8988T (cell line): ENCODE data around the gene TBX19.
"Not testable (repeated sequence)": the region's sequence is repeated elsewhere in the genome, so short reads cannot be mapped to it uniquely, and the experiment has no call there.

Source experiments
- DNase-seq: peaks from one replicate; pipeline ENCODE4 v3.0.0; 2011

The TBX19 gene

GRCh38 chr1:168320800-168321450 lies 40.2 kb downstream of the TBX19 start:
- no peak for DNase-seq

GRCh38 chr1:168321945-168322344 lies 41.3 kb downstream of the TBX19 start:
- no peak for DNase-seq

GRCh38 chr1:168324745-168325425 lies 44.2 kb downstream of the TBX19 start:
- DNase-seq = no peak

- DNase-seq = no peak
Measured at GRCh38 chr1:168328731-168329364, 48.2 kb downstream of the TBX19 start.

- DNase-seq = no peak
Measured at GRCh38 chr1:168330285-168330684, 49.6 kb downstream of the TBX19 start.

- no peak for DNase-seq
Measured at GRCh38 chr1:168331569-168331968, 50.9 kb downstream of the TBX19 start.

- no peak for DNase-seq
Measured at GRCh38 chr1:168333562-168334276, 53.0 kb downstream of the TBX19 start.

- DNase-seq = no peak
Measured at GRCh38 chr1:168335500-168335899, 54.8 kb downstream of the TBX19 start.

GRCh38 chr1:168338589-168339503 lies 58.2 kb downstream of the TBX19 start:
- DNase-seq = no peak

- no peak for DNase-seq
Measured at GRCh38 chr1:168340781-168341482, 60.3 kb downstream of the TBX19 start.

- no peak for DNase-seq
Measured at GRCh38 chr1:168341483-168341975, 60.9 kb downstream of the TBX19 start.

GRCh38 chr1:168342572-168343280 lies 62.0 kb downstream of the TBX19 start:
- DNase-seq = no peak

GRCh38 chr1:168343566-168343965 lies 62.9 kb downstream of the TBX19 start:
- no peak for DNase-seq

GRCh38 chr1:168344517-168344916 lies 63.8 kb downstream of the TBX19 start:
- no peak for DNase-seq

- no peak for DNase-seq
Measured at GRCh38 chr1:168345939-168346338, 65.3 kb downstream of the TBX19 start.

GRCh38 chr1:168347630-168348029 lies 67.0 kb downstream of the TBX19 start:
- DNase-seq = no peak

- no peak for DNase-seq
Measured at GRCh38 chr1:168348146-168348709, 67.6 kb downstream of the TBX19 start.

- DNase-seq = not testable (repeated sequence)
Measured at GRCh38 chr1:168354335-168355269, 73.9 kb downstream of the TBX19 start.
